ENCODE measurements around the gene CFI.
A peak's percentile ranks its signal among the peaks of the same experiment; 100 is the strongest.

Gene CFI

GRCh38 chr4:109801895-109802319 is at the start of gene CFI:
Gene CFI, minus strand, starts transcription at chr4:109801999. Its CDS starts 28 bp downstream, at chr4:109801971.
- no peak for DNase-seq (ENCODE audit: low spot score)

- DNase-seq (ENCODE audit: low spot score): no peak
Measured at GRCh38 chr4:109850601-109851000, 48.8 kb upstream of the CFI start.

- DNase-seq (ENCODE audit: low spot score): no peak
Measured at GRCh38 chr4:109848501-109848900, 46.7 kb upstream of the CFI start.

GRCh38 chr4:109847896-109848442 is 46.2 kb upstream of the CFI start, which contains the start of gene LRIT3:
Gene LRIT3, plus strand, starts transcription at chr4:109848107. Its CDS starts 95 bp downstream, at chr4:109848202.
- no peak for DNase-seq (ENCODE audit: low spot score)

GRCh38 chr4:109846395-109847098 is 44.7 kb upstream of the CFI start:
- no peak for DNase-seq (ENCODE audit: low spot score)

GRCh38 chr4:109836985-109837384 is 35.2 kb upstream of the CFI start:
- no peak for DNase-seq (ENCODE audit: low spot score)

- no peak for DNase-seq (ENCODE audit: low spot score)
Measured at GRCh38 chr4:109833756-109834155, 32.0 kb upstream of the CFI start.

- DNase-seq (ENCODE audit: low spot score): no peak
Measured at GRCh38 chr4:109827672-109828071, 25.9 kb upstream of the CFI start, which contains the start of gene RRH. Gene RRH, plus strand, starts transcription at chr4:109827972. Its CDS starts 56 bp downstream, at chr4:109828028.

GRCh38 chr4:109826719-109827118 is 24.9 kb upstream of the CFI start:
- DNase-seq (ENCODE audit: low spot score): peak; percentile 50

- DNase-seq (ENCODE audit: low spot score): no peak
Measured at GRCh38 chr4:109821185-109821584, 19.4 kb upstream of the CFI start.

GRCh38 chr4:109820563-109820962 is 18.8 kb upstream of the CFI start:
- no peak for DNase-seq (ENCODE audit: low spot score)

- no peak for DNase-seq (ENCODE audit: low spot score)
Measured at GRCh38 chr4:109818268-109818667, 16.5 kb upstream of the CFI start.

- peak; percentile 24 for DNase-seq (ENCODE audit: low spot score)
Measured at GRCh38 chr4:109816894-109817293, 15.1 kb upstream of the CFI start.

- DNase-seq (ENCODE audit: low spot score): no peak
Measured at GRCh38 chr4:109816082-109816442, 14.3 kb upstream of the CFI start.

- peak; percentile 95 for DNase-seq (ENCODE audit: low spot score)
Measured at GRCh38 chr4:109815151-109816081, 13.6 kb upstream of the CFI start, which contains the start of gene GAR1. Gene GAR1, plus strand, starts transcription at chr4:109815762. Its CDS starts 403 bp downstream, at chr4:109816165.

GRCh38 chr4:109811707-109812106 is 9.9 kb upstream of the CFI start:
- no peak for DNase-seq (ENCODE audit: low spot score)

GRCh38 chr4:109810552-109811387 is 9.0 kb upstream of the CFI start:
- no peak for DNase-seq (ENCODE audit: low spot score)

- no peak for DNase-seq (ENCODE audit: low spot score)
Measured at GRCh38 chr4:109809655-109810054, 7.9 kb upstream of the CFI start.

GRCh38 chr4:109803924-109804571 is 2.2 kb upstream of the CFI start:
- DNase-seq (ENCODE audit: low spot score): peak; percentile 71

- DNase-seq (ENCODE audit: low spot score): no peak
Measured at GRCh38 chr4:109801099-109801789, 555 bp downstream of the CFI start.

All from RKO (cell line).